Inferior parietal cortex (tissue), 1 donor: ENCODE data around the gene RAC3.

Experiments
- DNase-seq: peaks from one replicate; pipeline ENCODE4 v3.0.0-alpha.2; 2016; ENCODE audit errors: extremely low spot score

The RAC3 gene

DNA sequence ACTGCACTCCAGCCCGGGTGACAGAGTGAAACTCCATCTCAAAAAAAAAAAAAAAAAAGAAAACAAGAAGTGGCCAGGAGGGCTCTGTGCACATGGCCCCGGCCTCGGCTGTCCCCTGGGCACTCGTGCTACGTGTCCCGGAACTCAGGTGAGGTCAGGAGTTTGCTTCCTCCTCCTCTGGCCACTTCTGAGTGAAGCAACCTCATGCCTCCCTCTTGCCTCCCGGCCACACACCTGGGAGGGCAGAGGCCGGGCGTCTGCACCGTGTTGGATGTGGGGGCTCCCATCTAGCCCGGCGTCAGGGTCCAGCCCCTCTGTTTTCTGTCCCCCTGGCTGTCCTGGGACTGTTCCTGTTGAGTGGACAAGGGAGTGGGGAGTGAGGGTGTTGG, 31.9 kb upstream of the RAC3 start:
- DNase-seq: no peak

DNA sequence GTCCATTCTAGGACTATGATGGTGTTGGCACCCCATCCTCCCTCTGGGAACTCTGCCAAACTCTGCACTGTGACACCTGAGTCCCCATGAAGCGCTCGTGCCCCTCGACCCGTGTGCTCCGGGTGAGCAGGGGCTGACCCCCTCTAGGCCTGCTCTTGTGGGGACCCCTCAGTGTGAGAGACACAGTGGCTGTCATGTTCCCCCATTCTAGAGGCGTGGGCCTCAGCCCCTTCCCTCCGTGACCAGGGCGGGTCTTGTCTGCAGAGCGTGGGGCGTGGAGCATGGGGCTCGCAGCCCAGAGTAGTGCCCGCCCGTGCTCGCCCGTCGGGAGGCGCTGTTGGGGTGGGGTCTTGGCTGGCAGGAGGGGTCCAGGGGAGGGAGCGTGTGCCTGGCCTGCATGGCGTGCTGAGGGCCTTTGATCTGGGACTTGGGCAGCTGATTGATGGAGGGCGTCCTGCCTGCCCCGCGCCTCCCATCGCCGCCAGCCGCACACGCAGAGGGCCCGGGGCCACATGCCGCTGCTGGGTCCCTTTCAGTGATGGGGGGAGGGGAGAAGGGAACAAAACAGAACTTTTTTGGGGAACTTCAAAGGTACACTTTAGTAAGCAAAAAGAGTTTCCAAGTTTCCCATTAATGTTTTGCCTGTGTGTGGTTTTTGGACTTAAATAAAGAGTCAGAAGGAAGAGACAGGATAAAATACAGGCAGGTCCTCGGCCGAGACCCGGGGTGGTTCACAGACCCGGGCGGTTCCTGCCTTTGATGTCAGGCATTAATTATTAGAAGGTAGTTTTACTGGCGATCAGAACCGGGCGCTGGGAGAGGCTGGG, 31.3 kb upstream of the RAC3 start:
- DNase-seq: no peak

DNA sequence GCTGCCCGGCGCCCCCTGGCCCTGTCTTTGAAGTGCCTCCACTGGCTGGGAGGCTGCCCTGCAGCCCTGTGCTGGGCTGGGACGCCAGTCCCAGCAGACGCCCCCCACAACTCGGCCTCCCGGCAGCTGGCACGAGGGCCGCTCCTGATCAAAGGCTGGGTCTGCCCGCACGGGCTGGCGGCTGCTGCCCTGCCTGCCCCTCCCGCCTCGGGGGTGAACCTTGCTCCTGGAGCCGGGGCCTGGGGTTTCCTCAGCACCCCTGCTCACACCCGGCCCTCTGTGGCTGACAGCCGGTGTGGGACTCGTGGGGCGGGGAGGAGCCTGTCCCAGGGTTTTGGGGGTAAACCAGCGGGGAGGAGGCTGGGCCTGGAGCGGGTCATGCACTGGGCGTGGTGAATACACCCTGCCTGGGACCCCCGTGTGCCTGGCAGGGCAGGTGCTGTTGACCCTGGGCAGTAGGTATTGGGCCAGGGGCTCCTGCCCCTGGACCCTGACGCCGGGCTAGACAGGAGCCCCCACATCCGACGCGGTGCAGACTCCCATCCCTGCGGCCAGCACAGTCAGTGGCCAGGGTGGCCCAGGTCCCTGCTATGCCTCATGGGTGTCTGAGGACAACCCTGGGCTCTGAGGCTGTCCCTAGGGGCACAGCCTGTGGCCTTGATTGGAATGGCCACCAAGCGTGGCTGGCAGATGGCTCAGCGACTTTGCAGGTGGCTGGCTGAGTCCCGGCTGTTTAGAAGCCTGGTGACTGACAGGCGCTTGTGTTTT, 30.5 kb upstream of the RAC3 start:
- no peak for DNase-seq

DNA sequence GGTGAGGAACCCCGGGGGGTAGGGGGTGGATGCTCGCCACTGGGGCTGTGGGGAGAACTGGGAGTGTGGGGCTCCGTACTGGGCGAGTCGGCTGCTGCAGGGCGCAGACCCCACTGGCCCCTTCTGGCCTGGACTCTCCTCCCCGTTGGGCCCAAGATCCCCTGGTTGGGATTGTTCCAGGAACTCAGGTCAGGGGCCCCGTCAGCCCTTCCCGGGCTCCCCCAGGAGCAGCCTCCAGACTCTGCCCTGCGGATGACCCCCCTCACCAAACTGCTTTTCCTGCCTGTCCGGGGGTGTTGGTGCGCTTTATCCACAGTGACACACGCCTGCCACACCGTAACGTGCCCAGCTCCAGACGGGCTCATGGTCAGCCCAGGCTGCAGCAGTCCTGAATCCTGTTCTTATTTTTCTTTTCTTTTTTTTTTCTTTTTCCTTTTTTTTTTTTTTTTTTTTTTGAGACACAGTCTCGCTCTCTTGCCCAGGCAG, 29.9 kb upstream of the RAC3 start:
- DNase-seq: no peak

DNA sequence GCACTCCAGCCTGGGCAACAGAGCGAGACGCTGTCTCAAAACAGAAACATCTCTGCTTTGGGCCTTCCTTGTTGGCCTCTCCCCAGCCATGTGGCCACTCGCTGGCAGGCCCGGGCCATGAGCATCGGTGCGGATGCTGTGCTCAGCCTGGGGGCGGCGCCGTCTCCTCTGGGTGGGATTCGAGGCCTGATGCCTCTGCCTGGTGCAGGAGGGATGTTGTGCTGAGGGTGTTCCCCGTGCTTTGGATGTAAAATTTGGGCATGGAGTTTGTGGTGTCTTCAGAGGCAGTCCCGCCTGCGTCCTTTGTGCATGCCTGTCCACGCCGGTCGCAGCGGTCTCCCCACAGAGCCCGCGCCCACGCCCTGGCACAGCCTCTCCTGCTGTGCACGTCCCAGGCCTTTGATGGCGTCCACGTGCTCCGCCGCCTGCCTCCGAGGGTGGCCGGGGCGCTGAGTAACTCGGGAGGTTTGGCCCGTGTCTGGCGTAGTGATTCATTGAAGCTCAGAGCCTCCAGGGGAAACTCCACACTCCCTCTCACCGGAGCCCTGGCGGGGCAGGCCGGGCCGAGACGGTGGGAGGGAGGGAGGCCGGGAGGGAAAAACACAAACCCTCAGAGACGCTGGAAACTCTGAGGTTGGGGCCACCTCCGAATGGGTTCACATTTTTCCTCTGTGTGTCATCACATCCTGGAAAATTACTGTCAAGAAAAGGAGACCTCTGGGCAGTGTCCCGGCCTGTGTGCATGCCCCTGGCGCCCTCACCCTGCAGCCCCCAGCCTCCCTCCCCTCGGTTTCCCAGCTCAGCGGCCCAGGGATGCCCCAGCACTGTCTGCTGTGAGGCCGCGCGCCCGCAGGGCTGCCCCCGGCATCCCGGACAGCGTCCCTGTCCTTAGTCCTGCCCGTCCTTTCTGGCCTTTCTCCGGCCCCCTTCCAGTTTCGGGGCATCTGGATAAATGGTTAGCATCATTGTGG, 27.8 kb upstream of the RAC3 start:
- DNase-seq: no peak

DNA sequence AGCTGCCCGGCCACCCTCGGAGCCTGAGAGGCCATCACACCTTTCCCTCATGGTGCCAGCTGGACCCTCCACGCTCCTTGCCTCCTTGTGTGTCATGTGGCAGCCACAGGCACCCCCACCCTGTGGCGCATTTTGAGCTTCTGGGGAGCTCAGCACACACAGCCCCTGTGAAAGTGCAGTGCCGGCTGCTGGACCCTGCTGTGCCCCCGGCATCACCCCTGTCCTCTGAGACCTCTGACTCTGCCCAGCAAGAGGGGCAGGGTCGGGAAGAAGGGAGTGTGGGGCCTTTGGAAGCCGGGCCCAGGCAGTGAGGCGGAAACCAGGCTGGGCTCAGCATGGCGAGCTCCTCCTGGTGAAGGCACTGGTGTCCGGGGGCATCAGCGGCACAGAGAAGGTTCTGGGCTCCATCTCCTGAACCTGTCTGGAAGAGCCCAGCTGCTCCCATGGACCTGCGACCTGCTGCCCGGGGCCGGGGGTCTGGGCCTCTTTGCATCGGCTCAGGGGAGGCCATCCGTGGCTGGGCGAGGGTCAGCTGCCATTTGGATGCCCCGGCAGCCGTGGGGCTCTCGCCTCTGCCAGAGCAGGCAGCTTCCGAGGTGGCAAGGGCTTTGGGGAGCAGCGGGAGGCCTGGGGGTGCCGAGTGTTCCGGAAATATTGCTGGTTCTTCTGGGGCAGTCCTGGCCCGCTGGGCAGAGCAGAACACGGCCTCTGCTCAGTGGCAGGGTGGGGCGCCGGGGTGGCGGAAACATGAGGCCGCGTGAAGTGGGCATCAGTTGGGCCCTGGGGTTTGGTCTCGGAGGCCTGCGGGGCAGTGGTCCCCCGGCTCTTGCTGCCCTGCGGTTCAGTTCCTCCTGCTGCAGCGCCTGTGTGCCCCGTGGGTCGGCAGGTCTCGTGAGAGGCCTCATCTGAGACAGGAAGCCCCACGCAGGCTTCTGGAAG, 26.7 kb upstream of the RAC3 start:
- DNase-seq: no peak

DNA sequence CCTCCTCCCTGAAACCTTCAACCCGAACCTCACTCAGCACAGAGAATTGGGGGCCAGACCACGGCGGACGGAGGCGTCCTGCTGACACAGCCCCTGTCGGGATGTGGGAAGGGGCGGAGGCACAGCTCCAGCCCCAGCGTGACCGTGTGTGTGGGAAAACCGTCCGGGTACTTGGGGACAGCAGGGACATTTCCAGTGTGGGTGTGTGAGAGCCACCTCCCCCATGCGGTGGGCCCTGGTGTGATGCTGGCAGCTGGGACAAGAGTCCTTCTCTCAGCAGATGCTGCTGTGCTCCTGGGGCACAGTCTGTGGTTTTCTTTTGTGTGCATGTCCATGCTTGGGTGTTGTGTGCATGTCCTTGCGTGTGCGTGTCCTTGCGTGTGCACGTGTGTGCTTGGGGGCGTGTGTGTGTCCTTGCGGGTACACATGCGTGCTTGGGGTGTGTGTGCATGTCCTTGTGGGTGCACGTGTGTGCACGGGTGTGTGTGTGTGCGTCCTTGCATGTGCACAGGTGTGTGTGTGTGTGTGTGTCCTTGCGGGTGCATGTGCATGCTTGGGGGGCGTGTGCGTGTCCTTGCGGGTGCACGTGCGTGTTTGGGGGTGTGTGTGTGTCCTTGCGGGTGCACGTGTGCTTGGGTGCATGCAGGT, 25.7 kb upstream of the RAC3 start:
- DNase-seq: no peak

DNA sequence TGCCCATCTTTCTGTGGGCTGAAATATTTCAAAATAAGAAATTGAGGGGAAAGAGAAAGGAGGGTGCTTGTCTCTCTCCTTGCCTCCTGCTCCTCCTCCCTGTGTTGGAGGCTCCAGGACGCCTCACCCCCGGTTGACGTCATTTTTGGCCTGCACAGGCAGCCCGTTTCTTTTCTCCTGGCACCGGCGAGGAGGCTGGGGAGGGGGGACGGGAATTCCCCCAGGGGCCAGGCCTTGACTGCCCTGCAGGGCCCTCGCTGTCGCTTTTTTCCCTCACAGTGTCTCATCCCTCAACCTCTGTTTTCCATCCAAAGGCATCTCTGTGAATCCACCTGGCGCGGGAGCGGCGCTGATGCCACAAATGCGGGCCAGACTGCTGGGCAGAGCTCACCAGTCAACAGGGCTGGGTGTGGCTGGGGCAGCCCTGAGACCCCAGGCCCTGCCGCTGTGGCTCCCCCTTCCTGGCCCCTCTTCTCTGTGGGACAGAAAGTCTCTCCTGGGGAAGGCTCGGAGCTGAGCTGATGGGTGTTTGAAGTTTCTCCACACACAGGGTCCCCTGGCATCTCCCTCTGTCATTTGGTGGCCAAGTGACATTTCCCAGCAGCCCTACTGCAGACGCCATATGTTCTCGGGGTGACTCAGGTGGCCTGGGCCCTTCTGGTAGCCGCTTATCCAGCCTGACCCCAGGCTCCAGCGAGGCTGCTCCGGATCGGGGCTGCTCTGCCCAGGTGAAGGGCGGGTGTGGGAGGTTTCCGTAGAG, 24.8 kb upstream of the RAC3 start:
- no peak for DNase-seq

DNA sequence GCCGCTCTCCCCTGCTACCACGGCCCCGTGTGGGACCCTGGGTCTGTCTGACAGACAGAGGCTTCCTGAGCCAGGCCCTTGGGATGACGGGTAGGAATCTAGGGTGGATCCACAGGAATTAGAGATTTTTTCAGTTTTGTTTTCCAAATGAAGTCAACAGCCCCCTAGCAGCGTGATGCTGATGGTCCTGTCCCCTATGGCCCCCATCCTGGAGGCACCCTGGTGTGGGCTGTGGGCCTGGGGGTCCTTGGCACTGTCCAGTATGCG, 24.3 kb upstream of the RAC3 start:
- DNase-seq: no peak

DNA sequence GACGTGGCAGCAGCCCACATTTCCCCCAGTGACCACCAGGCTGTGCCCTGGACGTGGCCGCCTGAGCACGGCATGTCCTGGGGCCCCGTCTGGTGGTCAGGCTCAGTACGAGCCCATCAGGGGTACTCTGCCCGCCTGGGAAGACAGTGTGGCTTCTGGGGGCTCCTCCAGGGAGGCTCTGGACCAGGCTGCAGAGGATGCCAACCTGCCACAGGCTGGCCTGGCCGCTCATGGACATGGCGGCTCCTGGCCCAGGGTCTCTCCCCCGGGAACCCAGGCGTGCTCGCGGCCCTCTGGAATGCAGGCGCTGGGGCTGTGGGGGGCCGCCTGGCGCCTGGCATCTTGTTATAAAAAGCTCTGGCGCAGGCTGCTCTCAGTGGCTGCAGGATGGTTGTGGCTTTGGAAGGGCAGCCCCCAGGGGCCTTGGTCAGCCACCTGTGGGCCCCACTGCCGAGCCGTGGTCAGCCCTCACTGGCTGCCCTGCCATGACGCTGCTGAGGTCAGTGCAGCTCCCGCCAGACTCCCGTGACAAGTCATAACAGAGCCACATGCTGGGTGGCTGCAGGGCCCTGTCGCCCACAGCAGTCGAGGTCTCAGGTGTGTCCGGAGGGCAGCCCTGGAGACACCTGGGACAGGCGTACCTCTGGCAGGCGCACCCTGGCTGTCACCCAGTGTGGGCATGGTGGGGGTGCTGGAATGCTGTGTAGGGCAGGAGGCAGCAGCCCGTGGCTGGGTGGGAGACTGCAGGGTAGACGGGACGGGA, 23.8 kb upstream of the RAC3 start:
- DNase-seq: no peak

DNA sequence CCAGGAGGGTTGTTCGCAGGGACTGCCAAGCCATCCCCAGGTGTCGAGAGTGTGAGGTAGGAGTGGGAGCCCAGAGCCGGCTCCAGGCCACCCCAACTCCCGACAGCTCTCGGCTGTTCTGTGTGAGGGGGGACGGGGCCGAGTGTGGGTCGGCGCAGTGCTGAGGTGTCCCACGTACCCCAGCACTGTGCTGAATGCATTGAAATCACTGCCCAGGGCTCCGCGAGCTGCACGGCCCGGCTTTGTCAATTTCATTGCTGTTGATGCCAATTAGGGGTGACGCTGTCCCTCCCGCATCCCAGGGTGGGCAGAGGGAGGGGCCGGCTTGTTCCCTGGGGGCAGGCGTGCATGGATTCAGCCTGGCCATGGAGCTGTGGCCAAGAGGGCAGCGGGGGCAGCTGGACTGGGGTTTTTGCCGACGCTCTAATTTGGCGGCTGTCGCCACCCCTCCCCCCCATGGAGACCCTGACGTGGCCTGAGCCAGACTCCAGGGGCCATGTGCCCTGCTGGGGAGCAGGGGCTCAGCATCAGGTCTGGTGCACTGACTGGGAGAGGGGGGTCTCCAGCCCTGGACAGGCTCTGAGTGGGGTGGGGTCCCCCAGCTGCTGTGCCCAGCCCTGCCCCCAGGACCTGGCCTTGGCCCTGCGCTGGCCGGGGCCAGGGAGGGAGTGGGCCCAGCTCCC, 23.1 kb upstream of the RAC3 start:
- no peak for DNase-seq

DNA sequence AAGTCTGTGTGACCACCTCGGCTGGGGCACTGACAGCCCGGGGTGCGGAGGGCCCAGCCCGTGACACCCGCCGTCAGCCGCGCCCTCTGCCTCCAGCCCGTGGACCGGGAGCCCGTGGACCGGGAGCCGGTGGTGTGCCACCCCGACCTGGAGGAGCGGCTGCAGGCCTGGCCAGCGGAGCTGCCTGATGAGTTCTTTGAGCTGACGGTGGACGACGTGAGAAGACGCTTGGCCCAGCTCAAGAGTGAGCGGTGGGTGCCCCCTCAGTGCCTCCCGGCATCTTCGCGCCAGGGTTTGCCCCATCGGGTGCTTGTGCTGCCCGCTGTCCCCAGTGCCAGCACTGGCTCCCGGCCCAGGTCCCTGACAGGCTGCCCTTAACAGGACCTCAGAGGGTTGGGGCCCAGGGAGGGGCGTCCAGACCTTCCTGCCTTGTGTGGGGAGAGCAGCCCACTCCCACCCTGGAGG, 22.5 kb upstream of the RAC3 start:
- DNase-seq: no peak

DNA sequence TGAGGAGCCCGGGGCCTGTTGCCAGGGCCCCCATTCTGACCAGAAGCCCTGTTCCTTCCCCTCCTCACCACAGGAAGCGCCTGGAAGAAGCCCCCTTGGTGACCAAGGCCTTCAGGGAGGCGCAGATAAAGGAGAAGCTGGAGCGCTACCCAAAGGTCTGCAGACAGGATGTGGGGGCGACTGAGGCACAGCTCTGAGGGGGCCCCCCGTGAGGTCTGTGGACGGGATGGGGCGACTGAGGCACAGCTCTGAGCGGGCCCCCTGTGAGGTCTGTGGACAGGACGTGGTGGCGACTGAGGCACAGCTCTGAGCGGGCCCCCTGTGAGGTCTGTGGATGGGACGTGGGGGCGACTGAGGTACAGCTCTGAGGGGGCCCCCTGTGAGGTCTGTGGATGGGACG, 22.1 kb upstream of the RAC3 start:
- no peak for DNase-seq

DNA sequence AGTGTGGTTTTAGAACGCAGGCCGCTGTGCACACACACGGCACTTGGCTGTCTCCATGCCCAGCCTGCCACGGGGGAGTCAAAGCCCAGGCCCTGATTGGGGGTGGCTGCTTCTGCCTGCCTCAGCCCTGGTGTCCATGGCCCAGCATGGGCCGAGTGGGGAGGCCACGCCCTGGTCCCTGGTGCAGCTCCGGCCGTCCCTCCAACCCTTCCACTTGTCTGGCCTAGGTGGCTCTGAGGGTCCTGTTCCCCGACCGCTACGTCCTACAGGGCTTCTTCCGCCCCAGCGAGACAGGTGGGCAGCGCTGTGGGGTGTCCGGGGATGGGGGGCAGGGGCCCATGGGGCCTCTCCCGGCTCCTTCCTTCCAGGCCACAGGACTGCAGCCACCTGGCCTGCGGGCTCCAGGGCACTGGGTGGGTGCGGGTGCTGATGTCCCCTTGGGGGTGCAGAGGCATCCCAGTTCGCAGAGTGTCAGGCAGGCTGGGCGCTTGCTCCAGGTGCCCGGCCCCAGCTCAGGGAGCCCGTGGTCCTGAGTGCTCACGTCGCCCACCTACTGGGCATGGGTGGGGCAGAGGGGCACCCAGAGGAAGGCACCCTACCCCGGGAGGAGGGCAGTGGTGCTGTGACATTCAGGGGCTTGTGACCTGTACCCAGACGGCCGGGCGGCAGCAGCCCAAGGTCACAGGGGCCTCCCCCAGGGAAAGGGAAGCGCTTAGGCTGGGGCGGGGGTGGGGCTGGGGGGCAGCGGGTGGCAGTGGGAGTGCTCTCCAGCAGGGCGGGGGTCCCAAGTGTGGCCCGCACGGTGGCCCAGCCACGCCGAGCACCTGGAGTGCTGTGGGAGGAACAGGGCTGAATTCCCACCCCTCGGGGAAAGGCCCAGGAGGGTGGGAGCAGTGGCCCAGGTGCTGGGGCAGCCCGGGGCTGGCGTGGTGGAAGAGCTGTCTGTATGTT, 20.6 kb upstream of the RAC3 start:
- no peak for DNase-seq

DNA sequence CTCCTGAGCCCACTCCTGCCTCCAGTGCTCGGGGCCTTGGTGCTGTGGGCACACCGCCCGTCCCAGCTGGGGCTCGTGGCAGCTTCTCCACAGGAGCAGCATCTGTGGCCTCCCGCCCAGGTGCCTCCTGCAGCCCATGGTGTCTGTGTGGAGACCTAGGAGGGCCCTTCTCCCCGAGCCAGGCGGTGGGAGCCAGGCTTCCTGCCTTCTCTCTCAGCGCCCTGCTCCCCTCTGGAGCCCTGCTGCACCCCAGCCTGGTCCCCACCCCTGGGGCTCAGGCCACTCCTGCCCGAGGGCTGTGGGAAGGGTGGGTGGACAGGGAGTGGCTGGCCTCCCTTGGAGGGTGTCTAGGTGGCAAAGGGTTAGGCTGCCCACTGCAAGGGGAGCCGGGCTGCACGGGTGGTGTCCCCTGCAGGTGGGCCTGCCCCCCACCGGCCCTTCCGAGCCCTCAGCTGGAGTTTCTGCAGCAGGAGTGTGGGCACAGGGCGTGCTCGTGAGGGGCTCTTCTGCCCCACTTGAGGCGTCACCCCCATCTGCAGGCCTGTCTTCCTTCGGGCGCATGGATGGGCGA, 19.8 kb upstream of the RAC3 start:
- no peak for DNase-seq

DNA sequence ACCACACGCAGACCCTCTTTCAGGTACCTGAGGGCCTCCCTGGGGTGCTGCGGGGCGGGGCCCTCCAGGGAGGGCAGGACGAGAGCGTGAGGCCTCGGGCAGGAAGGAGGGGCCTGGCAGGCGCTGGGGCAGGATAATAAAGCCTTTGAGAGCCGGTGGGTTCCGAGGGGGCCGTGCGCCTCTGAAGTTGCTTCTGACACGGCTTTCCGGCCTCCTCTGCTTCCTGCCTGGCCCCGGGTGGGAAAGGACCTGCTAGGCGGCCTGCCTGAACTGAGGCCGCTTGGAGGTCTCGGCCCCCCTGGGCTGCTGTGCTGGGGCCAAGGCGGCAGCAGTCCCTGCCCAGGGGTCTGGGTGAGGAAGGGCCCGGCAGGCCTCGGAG, 19.2 kb upstream of the RAC3 start:
- DNase-seq: no peak
